SK-N-MC (cell line): ENCODE data around the gene PPP6R2.

Experiments used
- EZH2 ChIP-seq: fragments of 200-600 bp; sonication (generic); IDR thresholded peaks from one replicate; pipeline ENCODE4 v1.6.1; 2017; ENCODE audit warnings: antibody characterized with exemption
- FOXP2 ChIP-seq: optimal IDR thresholded peaks from 2 replicates; pipeline ENCODE3; 2011; ENCODE audit warnings: mild to moderate bottlenecking, moderate library complexity; ENCODE audit not compliant: insufficient read depth; ENCODE audit errors: extremely low read length, control extremely low read depth
- POLR2AphosphoS5 ChIP-seq: IDR thresholded peaks from 2 replicates; pipeline ENCODE4 v1.6.1; 2012; ENCODE audit warnings: mild to moderate bottlenecking, low read depth, low read length, borderline replicate concordance

DNA sequence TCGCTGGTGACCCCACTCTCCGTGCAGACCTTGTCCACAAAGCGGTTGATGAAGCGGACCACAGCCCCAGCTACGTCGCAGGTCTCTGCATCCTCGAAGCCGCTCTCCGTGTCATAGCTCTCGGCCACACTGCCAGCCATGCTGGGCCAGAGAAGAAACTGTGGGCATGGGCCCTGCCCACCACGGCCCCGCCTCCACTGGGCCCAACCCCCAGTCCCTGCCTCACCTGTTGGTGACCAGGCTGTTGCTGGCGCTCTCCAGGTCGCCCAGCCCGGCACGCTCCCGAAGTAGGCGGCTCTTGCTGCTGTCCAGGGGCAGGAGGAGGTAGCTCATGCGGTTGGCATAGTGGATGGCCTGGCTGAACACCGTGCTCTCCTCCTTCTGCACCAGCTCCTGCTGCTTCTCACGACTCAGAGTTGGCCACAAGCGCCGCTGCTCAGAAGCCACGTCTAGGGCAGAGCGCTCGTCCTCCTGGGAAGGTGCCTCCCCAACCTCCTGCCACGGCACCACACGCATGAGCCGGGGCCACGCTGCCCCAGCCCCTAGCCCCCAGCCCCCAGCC, 118.9 kb downstream of the PPP6R2 start:
- TF ChIP-seq POLR2AphosphoS5 (no peak), EZH2 (no peak), FOXP2 (no peak)
